ENCODE results near the gene EFNA3.

DNA sequence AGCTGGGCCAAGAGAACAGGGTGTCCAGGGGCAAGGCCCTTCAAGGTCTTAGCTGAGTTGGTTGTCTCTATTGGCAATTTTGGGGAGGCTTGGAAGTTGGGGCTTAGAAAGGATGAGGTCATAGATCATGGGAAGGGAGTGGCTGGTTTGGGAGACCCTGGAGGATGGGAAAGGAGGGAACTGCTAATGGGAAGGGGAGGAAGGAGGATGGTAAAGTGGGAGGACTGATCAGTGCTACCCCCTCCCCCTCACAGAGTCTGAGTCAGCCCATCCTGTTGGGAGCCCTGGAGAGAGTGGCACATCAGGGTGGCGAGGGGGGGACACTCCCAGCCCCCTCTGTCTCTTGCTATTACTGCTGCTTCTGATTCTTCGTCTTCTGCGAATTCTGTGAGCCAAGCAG, 10.0 kb upstream of the EFNA3 start:
- TF ChIP-seq, protein P1, sequence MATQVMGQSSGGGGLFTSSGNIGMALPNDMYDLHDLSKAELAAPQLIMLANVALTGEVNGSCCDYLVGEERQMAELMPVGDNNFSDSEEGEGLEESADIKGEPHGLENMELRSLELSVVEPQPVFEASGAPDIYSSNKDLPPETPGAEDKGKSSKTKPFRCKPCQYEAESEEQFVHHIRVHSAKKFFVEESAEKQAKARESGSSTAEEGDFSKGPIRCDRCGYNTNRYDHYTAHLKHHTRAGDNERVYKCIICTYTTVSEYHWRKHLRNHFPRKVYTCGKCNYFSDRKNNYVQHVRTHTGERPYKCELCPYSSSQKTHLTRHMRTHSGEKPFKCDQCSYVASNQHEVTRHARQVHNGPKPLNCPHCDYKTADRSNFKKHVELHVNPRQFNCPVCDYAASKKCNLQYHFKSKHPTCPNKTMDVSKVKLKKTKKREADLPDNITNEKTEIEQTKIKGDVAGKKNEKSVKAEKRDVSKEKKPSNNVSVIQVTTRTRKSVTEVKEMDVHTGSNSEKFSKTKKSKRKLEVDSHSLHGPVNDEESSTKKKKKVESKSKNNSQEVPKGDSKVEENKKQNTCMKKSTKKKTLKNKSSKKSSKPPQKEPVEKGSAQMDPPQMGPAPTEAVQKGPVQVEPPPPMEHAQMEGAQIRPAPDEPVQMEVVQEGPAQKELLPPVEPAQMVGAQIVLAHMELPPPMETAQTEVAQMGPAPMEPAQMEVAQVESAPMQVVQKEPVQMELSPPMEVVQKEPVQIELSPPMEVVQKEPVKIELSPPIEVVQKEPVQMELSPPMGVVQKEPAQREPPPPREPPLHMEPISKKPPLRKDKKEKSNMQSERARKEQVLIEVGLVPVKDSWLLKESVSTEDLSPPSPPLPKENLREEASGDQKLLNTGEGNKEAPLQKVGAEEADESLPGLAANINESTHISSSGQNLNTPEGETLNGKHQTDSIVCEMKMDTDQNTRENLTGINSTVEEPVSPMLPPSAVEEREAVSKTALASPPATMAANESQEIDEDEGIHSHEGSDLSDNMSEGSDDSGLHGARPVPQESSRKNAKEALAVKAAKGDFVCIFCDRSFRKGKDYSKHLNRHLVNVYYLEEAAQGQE (IDR thresholded peaks at IDR 0.05; ENCODE audit: low read depth), result no peak
- TF ChIP-seq YY1 (IDR thresholded peaks at IDR 0.05; ENCODE audit: extremely low read depth, insufficient replicate concordance, low read depth, low read length), result no peak
- no peak for TF ChIP-seq POLR2A (IDR thresholded peaks at IDR 0.05; ENCODE audit: borderline replicate concordance, extremely low read depth, insufficient read depth, insufficient read length)
- TF ChIP-seq, protein P2, sequence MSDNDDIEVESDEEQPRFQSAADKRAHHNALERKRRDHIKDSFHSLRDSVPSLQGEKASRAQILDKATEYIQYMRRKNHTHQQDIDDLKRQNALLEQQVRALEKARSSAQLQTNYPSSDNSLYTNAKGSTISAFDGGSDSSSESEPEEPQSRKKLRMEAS (IDR thresholded peaks at IDR 0.05), result no peak
- no peak for TF ChIP-seq SP1 (IDR thresholded peaks at IDR 0.05; ENCODE audit: low read depth)
- TF ChIP-seq, protein P3, sequence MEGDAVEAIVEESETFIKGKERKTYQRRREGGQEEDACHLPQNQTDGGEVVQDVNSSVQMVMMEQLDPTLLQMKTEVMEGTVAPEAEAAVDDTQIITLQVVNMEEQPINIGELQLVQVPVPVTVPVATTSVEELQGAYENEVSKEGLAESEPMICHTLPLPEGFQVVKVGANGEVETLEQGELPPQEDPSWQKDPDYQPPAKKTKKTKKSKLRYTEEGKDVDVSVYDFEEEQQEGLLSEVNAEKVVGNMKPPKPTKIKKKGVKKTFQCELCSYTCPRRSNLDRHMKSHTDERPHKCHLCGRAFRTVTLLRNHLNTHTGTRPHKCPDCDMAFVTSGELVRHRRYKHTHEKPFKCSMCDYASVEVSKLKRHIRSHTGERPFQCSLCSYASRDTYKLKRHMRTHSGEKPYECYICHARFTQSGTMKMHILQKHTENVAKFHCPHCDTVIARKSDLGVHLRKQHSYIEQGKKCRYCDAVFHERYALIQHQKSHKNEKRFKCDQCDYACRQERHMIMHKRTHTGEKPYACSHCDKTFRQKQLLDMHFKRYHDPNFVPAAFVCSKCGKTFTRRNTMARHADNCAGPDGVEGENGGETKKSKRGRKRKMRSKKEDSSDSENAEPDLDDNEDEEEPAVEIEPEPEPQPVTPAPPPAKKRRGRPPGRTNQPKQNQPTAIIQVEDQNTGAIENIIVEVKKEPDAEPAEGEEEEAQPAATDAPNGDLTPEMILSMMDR (IDR thresholded peaks at IDR 0.05 in 2 of 3, conservative IDR thresholded peaks at IDR 0.05 in 1 of 3; ENCODE audit: borderline replicate concordance in 1 of 3, insufficient read depth in 1 of 3, low read depth in 2 of 3, low read length in 2 of 3), result no peak

Data from HCT116 (cell line).